Kasumi-1 (cell line): Measurements from ENCODE around the gene NPHP4.

Experiments
- DNase-seq, 2 experiments: peaks; one replicate each; lab custom pipeline; 2025; lab: John Stamatoyannopoulos, UW

The NPHP4 gene

GRCh38 chr1:5877683-5878530, 114.3 kb downstream of the NPHP4 start:
- no peak for DNase-seq

GRCh38 chr1:5877001-5877400, 115.2 kb downstream of the NPHP4 start:
- no peak for DNase-seq

- no peak for DNase-seq
Observed at GRCh38 chr1:5876094-5876650, 116.1 kb downstream of the NPHP4 start.

DNA sequence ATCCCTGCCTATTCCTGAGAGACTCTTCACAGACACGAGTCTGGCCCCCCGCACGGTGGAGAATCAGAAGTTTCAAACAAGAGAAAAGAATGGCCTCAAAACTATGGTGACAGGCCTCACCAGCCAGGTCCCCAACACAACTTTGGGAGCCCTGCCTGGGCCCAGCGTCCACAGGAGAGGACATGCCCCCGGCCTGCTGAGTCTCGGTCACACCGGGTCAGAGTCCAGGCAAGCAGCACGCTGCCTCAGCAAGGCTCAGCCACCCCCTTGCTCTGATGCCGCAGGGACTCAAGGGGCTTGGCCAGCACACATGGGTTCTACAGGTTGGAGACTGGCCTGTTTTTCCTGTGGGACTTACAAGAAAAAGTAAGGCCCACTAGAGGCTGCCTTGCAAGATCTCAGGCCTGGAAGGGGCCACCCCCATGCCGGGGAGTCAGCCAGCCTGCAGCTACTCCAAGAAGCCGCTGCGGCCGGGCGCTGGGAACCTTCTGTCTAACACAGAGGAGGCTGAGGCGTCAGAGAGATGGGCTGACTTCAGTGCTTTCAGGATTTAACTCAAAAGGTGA, 116.8 kb downstream of the NPHP4 start:
- no peak for DNase-seq

DNA sequence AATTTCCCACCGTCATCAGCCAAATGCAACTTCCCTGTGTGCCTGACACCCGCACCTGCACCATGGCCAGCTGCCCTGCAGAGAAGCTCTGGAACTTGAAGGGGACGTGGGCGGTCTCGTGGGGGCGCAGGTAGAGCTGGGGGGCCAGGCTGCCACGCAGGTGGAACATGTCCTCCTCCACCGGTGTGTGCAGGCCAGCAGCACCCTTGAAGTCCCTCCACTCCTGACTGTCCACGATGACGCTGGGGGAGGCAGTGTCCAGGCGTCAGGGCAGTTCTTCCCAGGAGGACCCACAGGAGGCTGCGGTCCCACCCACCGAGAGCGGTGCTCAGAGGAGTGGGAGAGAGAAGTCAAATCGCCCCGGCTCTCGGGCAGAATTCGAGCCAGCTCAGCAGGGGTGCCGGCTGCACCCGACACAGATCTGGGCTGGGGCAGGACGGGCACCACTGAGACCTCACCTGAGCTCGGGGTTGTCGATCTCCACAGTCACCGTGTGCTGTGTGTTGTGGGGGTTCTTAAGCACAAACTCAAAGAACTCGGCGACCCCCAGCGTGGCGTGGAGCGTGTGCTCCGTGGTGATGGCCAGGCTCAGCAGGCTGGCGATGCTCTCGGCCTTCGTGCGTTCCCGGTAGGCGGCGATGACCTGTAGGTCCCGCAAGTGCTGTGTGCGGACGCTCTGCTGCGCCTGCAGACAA, 117.7 kb downstream of the NPHP4 start:
- no peak for DNase-seq

DNA sequence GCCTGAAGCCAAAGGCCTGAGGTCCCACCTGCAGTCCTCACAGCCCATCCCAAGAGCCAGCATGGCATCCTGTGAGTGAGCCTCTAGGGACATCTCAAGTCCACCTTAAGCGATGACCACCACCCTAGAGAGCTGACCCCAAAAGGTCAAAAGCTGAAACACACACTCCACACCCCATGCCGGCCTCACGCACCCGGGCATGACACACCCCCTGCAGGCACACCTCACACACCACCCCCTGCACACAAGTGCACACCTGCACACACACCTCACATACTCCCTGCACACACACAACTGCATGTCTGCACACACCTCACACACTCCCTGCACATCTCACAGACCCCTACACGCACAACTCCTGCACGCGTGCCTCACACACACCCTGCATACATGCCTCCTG, 118.7 kb downstream of the NPHP4 start:
- DNase-seq = no peak

- DNase-seq = no peak
Observed at GRCh38 chr1:5872886-5873285, 119.3 kb downstream of the NPHP4 start.

DNA sequence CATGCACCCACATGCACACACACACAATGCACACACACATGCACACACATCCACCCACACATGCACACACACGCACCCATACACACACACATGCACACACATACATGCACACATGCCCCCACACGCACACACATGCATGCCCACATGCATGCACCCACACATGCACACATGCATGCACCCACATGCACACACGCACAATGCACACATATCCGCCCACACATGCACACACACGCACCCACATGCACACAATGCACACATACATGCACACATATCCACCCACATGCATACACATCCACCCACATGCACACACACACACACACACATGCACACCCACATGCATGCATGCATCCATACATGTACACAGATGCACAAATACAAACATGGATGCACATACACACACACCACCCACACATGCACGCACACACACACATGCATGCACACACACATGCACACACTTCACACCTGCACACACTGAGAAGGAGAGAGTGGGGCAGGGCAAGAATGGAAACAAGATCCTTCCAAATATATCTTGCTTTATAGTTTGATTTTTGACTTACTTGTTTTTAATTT, 123.2 kb downstream of the NPHP4 start:
- no peak for DNase-seq

DNA sequence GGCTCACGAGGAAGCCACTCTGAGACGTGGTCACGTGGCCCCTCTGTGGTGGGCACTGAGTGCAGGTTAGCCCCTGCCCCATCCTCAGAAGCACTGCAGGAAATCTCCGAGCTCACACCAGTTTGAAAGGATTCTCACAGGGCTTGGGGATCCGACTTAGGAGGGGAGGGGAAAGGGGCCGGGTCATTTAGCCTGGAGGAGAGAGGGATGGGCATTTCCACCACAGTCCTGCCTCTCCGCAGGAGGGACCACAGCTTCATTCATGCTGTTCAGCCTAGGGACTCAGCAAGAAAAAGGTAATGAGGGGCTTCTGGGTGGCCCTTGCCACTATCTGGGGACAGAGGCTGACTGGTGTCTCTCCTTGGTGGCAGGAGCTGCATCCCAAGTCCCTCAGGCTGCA, 126.5 kb downstream of the NPHP4 start:
- no peak for DNase-seq

- DNase-seq = no peak
Observed at GRCh38 chr1:5865056-5865455, 127.2 kb downstream of the NPHP4 start.

GRCh38 chr1:5864256-5864655, 128.0 kb downstream of the NPHP4 start:
- DNase-seq = no peak

DNA sequence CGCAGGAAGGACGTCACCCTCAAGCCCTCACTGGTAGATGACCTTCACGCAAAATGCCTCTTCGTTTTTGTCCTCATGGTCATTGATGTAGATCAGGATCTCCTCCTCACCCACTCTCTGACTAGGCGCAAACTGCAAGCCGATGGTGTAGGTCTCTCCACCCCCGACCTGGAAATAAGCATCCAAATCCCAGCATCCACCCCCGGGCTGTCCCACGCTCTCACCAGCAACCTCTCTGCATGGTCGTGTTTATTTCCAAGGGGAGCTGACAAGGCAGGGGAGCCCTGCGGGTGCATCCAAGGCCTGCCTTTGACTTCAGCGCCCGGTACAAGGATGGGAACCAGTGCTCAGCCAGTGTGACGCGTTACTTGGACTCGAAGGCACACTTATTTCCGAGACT, 129.0 kb downstream of the NPHP4 start:
- no peak for DNase-seq

- DNase-seq = no peak
Observed at GRCh38 chr1:5861871-5862825, 130.1 kb downstream of the NPHP4 start.

DNA sequence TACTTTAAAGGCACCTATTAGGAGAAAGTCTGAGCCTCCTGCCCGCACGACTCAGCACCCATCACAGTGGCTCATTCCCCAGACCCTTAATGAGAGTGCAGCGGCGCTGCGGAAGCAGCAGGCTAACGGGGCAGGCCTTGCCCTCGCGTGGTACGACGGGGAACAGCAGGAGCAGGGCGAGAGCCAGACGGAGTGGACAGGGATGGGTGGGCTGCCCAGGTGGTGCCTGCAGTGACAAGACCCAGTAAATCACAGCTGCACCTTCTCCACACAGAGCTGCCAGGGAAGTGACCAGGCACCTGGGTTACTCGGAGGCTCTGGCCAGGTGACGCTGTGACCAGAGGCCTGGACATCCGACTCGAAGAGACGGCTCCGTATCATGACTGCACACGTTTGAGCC, 131.9 kb downstream of the NPHP4 start:
- no peak for DNase-seq

DNA sequence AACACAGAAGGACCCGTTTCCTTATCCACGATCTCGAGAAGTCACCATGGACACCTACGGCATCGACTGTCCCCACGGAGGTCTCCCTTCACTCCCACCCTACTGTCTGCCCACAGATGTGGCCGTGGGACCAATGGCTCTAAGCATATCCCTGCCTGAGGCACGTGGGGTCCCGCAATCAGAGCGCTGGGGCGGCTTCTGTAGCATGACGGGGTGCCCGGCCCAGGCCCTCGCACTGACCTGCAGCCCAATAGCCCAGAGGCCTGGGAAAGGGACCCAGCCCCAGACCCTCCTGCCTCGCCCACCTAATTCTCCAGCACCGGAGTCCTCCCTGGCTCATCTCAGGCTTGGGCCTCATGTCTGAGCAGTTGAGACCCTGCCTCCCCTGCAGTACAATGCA, 132.5 kb downstream of the NPHP4 start:
- DNase-seq = no peak

DNA sequence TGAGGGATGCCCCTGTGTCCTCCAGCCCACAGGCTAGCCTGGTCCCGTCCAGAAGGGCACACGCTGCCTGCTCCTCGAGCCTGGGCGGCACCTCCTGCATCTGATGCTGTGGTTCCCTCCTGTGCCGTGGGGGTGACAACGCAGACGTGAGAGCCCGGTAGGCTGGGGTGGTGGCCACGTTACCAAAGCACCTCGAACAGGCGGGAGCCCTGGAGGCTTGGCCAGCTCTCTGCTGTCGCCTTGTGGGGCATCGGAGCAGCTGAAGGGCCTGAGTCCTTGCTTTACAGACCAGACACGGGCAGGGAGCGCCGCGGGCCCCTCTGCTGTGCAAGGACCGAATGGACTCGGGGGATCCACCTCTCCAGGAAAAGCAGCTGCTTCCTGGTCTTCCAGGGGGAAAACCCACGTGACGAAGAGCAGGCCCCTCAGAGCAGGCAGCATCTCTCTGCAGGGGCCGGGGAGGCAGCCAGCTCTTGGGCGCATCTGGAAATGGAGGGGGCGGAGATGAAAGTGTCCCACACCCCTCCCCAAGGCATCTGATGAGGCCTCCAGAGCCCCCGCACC, 133.3 kb downstream of the NPHP4 start:
- no peak for DNase-seq

DNA sequence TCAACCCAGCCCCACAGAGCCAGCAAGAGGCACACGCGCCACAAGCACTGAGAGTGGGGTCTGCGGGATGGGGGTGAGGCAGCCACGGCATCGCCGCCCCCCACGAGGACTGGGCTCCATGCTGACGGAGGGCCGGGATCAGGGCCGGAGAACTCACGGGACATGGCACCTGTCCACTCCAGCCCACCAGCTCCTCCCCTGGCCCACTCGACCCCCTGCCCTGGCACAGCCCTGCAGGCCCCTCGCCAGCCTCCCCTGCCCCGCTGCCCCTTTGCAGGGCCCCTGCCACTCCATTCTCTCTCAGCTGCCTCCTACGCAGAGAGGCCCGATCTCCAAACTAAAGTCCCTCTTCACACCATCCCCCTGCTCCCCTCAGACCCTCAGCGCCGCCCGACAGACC, 134.0 kb downstream of the NPHP4 start:
- DNase-seq = no peak

DNA sequence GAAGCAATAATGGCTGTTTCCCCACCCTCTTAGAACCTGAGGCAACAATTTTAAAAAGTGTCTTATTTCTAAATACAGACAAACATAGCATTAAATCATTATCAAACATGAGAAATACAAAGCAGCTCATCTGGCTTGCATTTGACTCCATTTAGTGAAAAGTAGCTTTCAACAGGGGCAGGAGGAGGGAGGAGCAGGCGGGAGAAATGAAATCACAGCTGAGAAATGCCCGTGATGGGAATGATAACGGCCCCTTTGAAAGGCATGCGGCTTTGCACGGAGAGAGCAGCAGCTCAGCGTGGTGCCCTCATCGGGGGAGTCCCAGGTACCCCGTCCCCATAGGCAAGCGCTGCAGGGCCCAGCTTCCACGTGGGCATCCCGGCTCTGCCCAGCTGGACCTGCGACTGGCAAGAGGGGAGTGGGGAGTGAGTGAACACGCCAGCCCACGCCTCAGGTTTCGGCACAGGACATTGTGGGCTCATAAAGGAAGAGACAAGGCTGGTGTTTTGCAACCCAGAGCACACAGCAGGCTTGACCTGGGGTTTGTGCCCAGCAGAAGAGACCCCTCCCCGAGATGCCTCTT, 134.6 kb downstream of the NPHP4 start:
- no peak for DNase-seq

- DNase-seq = no peak
Observed at GRCh38 chr1:5857011-5857410, 135.2 kb downstream of the NPHP4 start.

DNA sequence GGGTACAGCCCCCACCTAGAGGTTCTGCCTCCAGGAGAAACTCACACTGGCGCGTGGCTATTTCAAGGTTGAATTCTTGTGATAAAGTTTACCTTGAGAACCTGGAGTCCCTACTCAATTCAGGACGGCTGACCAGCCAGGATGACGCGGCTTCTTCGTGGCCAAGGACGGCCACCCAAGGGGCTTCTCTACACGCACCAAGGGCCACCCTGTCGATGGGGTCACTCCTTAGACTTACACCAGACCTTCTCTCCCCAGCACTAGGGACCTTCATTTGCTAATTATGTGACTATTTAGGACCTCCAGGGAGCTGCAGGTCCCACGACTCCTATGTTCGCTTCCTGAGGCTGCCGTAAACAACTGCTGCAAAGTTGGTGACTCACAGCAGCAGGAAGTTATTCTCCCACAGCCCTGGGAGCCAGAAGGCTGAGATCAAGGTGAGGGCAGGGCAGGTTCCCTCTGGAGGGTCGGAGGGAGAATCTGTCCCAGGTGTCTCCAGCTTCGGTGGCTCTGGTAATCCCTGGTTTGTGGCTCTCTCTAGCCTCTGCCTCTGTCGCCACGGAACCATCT, 135.9 kb downstream of the NPHP4 start:
- peak in 1 of 2 experiments; percentile 6 for DNase-seq
